Astrocyte (in vitro differentiated cells and primary cell): ENCODE results near the gene GAL3ST1. TPM values are rescaled to one million over a fixed set of nuclear protein-coding genes. Genes with fewer than 3 reads are reported as not detected.

Experiments used
- DNase-seq: peaks from one replicate; pipeline ENCODE4 v3.0.0-alpha.2; 2010; ENCODE audit warnings: low read depth
- FAIRE-seq: peaks from 2 replicates; lab custom pipeline; 2011; peaks lifted over from hg19 to GRCh38; lab: Jason Lieb, UNC
- H2AFZ ChIP-seq: 2 replicates; pipeline ENCODE4 v1.6.0; 2012; ENCODE audit warnings: low read depth, low read length, inconsistent platforms
- H3K27ac ChIP-seq: 2 replicates; pipeline ENCODE4 v1.5.1; 2011; ENCODE audit warnings: low read depth, low read length, inconsistent platforms
- H3K27me3 ChIP-seq: 2 replicates; pipeline ENCODE4 v1.6.0; 2011; ENCODE audit warnings: low read length, inconsistent platforms; ENCODE audit not compliant: insufficient read depth
- H3K36me3 ChIP-seq: 2 replicates; pipeline ENCODE4 v1.5.1; 2011; ENCODE audit warnings: low read length, inconsistent platforms; ENCODE audit not compliant: insufficient read depth
- H3K4me1 ChIP-seq: 2 replicates; pipeline ENCODE4 v1.5.1; 2011; ENCODE audit warnings: low read length, inconsistent platforms; ENCODE audit not compliant: insufficient read depth
- H3K4me2 ChIP-seq: 2 replicates; pipeline ENCODE4 v1.6.0; 2012; ENCODE audit warnings: low read length, inconsistent platforms
- H3K4me3 ChIP-seq: 2 replicates; pipeline ENCODE4 v1.5.1; 2011; ENCODE audit warnings: low read depth, mild to moderate bottlenecking, low read length, inconsistent platforms; ENCODE audit not compliant: insufficient read depth
- H3K79me2 ChIP-seq: 2 replicates; pipeline ENCODE4 v1.6.0; 2012; ENCODE audit warnings: mild to moderate bottlenecking, low read length, inconsistent platforms; ENCODE audit not compliant: insufficient read depth
- H3K9ac ChIP-seq: 2 replicates; pipeline ENCODE4 v1.6.0; 2012; ENCODE audit warnings: mild to moderate bottlenecking, low read length, inconsistent platforms
- H3K9me3 ChIP-seq: 2 replicates; pipeline ENCODE4 v1.5.1; 2012; ENCODE audit warnings: low read depth, mild to moderate bottlenecking, low read length, inconsistent platforms; ENCODE audit not compliant: insufficient read depth
- H4K20me1 ChIP-seq: 2 replicates; pipeline ENCODE4 v1.6.0; 2012; ENCODE audit warnings: low read length, inconsistent platforms; ENCODE audit not compliant: insufficient read depth
- H3K27ac Mint-ChIP-seq: one replicate; pipeline ENCODE4 v1.8.0; 2021; ENCODE audit warnings: mild to moderate bottlenecking, mixed read lengths; ENCODE audit not compliant: unreplicated experiment
- H3K27me3 Mint-ChIP-seq: one replicate; pipeline ENCODE4 v1.8.0; 2021; ENCODE audit warnings: low read depth, mixed read lengths; ENCODE audit not compliant: unreplicated experiment
- H3K36me3 Mint-ChIP-seq: one replicate; pipeline ENCODE4 v1.8.0; 2021; ENCODE audit warnings: low read depth, mixed read lengths; ENCODE audit not compliant: unreplicated experiment
- H3K4me1 Mint-ChIP-seq: one replicate; pipeline ENCODE4 v1.8.0; 2021; ENCODE audit warnings: low read depth, mixed read lengths; ENCODE audit not compliant: unreplicated experiment
- H3K4me3 Mint-ChIP-seq: one replicate; pipeline ENCODE4 v1.8.0; 2021; ENCODE audit warnings: mild to moderate bottlenecking, moderate library complexity, mixed read lengths; ENCODE audit not compliant: unreplicated experiment
- H3K9me3 Mint-ChIP-seq: one replicate; pipeline ENCODE4 v1.8.0; 2021; ENCODE audit warnings: mild to moderate bottlenecking, mixed read lengths; ENCODE audit not compliant: unreplicated experiment
- EZH2 ChIP-seq: IDR thresholded peaks from 2 replicates; pipeline ENCODE4 v1.6.1; 2012; ENCODE audit warnings: mild to moderate bottlenecking, low read length, inconsistent platforms; ENCODE audit not compliant: insufficient read depth
- total RNA-seq: library from RNA; stranded (reverse); gene quantifications from 2 replicates; pipeline ENCODE4 v1.2.1, GENCODE V29; 2021
- TF ChIP-seq, protein P1 (sequence below): IDR thresholded peaks from 2 replicates; pipeline ENCODE4 v1.5.1; 2011; ENCODE audit warnings: low read depth, mild to moderate bottlenecking, inconsistent platforms, low read length, moderate library complexity; ENCODE audit not compliant: insufficient read depth

The GAL3ST1 gene
- total RNA-seq, 1 donor from 2014 or later: 3.4 TPM

DNA sequence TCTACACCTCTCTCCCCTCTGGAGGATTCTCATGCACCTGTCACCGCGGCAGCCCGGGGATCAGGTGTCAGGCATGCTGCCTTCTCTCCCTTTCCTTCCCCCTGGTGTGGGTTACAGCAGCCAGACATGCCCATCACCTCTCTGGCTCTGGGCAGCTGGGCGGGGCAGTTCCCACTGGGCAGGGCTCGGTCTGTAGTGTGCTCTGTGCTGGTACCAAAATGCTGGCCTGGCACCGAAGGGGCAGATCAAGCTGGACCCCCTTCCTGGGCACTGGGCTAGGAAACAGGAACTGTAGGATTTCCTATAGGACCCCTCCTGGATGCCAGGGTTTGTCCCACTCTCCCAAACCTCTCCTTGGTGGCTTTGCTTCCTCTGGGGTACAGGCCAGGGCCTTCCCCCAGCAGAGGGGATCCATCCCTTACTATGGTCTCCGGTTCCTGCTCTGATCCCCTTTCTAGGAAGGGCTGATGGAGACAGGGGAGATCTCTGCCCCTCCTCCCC is 821 bp downstream of the GAL3ST1 start:
- H3K27ac ChIP-seq: no peak overlapping the region
- H3K36me3 ChIP-seq: peaks cover 13% of the 10 kb centered on the region
- no peak overlapping the region for H2AFZ ChIP-seq
- H3K27me3 ChIP-seq: peaks cover 9% of the 10 kb centered on the region
- DNase-seq: no peak
- TF ChIP-seq, protein P1, sequence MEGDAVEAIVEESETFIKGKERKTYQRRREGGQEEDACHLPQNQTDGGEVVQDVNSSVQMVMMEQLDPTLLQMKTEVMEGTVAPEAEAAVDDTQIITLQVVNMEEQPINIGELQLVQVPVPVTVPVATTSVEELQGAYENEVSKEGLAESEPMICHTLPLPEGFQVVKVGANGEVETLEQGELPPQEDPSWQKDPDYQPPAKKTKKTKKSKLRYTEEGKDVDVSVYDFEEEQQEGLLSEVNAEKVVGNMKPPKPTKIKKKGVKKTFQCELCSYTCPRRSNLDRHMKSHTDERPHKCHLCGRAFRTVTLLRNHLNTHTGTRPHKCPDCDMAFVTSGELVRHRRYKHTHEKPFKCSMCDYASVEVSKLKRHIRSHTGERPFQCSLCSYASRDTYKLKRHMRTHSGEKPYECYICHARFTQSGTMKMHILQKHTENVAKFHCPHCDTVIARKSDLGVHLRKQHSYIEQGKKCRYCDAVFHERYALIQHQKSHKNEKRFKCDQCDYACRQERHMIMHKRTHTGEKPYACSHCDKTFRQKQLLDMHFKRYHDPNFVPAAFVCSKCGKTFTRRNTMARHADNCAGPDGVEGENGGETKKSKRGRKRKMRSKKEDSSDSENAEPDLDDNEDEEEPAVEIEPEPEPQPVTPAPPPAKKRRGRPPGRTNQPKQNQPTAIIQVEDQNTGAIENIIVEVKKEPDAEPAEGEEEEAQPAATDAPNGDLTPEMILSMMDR: no peak
- no peak for TF ChIP-seq EZH2
- H3K4me1 ChIP-seq: peaks cover 5% of the 10 kb centered on the region
- H3K79me2 ChIP-seq: no peaks in the 10 kb centered on the region
- no peak for FAIRE-seq
- H3K9me3 Mint-ChIP-seq: no peaks in the 10 kb centered on the region
- no peaks in the 10 kb centered on the region for H3K9me3 ChIP-seq
- H4K20me1 ChIP-seq: peaks cover 26% of the 10 kb centered on the region
- no peak overlapping the region for H3K9ac ChIP-seq
- peaks cover 8% of the 10 kb centered on the region for H3K27me3 Mint-ChIP-seq
- peaks cover 5% of the 10 kb centered on the region for H3K4me1 Mint-ChIP-seq
- peak overlapping the region; percentile 8 for H3K4me2 ChIP-seq
- no peak overlapping the region for H3K4me3 ChIP-seq
- no peak overlapping the region for H3K27ac Mint-ChIP-seq
- H3K4me3 Mint-ChIP-seq: no peak overlapping the region
- H3K36me3 Mint-ChIP-seq: peaks cover 9% of the 10 kb centered on the region

DNA sequence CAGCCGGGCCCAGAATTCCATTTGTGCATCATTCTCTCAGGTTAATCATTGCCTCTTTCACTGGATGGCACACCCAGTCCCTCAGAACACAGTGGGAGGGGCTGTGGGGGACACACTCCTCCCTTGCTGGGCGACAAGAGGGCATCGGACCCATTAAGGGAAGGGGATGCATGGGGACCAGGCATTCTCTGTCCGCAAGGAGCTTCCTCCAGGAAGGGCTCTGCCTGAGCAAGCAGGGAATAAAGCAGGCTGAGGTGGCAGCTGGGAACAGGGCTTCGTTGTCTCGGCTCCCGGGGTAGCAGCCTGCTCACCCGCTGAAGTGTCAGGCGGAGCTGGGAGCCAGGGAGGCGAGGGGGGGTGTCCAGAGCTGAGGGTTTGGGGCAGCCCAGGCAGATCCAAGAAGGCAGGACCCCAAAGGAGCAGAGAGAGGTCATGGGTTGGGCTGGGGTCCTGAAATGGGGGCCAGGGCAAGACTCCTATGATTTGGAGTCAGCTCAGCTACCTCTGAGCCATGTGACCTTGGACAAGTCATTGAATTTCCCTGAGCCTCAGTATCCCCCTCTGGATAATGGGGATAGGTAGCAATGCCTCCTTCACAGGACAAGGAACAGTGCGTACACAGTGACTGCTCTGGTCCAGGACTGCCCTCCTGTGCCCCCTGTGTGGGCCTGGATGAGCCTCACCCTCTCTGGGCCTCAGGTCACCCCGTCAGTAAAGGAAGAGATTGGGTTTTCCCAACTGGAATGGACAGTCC is 1.4 kb downstream of the GAL3ST1 start:
- TF ChIP-seq EZH2: no peak
- TF ChIP-seq, protein P1: no peak
- Histone ChIP-seq H3K27me3 (peaks cover 13% of the 10 kb centered on the region), H3K4me3 (no peak overlapping the region), H3K36me3 (peaks cover 13% of the 10 kb centered on the region), H3K9me3 (no peaks in the 10 kb centered on the region), H4K20me1 (peaks cover 26% of the 10 kb centered on the region), H2AFZ (no peak overlapping the region), H3K79me2 (no peaks in the 10 kb centered on the region), H3K27ac (no peak overlapping the region), H3K4me1 (peaks cover 5% of the 10 kb centered on the region), H3K9ac (no peak overlapping the region), H3K4me2 (no peak overlapping the region)
- Mint-ChIP-seq H3K27ac (no peak overlapping the region), H3K4me3 (peak overlapping the region; percentile 57), H3K36me3 (peaks cover 9% of the 10 kb centered on the region), H3K4me1 (peaks cover 5% of the 10 kb centered on the region), H3K27me3 (peaks cover 13% of the 10 kb centered on the region), H3K9me3 (no peaks in the 10 kb centered on the region)
- no peak for FAIRE-seq
- no peak for DNase-seq

DNA sequence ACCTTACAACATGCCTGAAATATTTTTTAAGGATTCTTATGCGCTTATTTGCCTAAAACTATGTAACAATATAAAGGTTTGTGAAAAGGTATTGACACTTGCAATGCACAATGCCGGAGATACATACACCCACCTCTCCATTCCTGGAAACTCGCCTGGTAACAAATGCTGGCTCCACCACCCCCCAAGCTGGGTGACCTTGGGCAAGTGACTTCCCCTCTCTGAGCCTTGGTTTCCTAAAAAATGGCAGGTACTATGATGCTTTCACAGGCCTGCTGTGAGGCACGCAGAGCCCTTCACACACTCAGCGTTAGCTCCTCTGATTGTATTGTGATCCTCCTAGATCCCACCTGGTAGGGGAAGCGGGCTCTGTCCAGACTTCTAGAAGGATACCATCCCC is 2.3 kb downstream of the GAL3ST1 start:
- H3K36me3 Mint-ChIP-seq: peaks cover 9% of the 10 kb centered on the region
- Histone ChIP-seq H3K4me3 (no peak overlapping the region), H3K9me3 (no peaks in the 10 kb centered on the region), H3K27ac (no peak overlapping the region), H3K27me3 (peaks cover 13% of the 10 kb centered on the region), H3K36me3 (peaks cover 10% of the 10 kb centered on the region), H4K20me1 (peaks cover 26% of the 10 kb centered on the region), H3K4me2 (no peak overlapping the region), H2AFZ (no peak overlapping the region), H3K9ac (no peak overlapping the region), H3K4me1 (peaks cover 5% of the 10 kb centered on the region), H3K79me2 (no peaks in the 10 kb centered on the region)
- no peak overlapping the region for H3K27ac Mint-ChIP-seq
- peaks cover 5% of the 10 kb centered on the region for H3K4me1 Mint-ChIP-seq
- no peak for DNase-seq
- H3K9me3 Mint-ChIP-seq: no peaks in the 10 kb centered on the region
- TF ChIP-seq, protein P1: no peak
- no peak for TF ChIP-seq EZH2
- no peak for FAIRE-seq
- peaks cover 16% of the 10 kb centered on the region for H3K27me3 Mint-ChIP-seq
- H3K4me3 Mint-ChIP-seq: no peak overlapping the region
